ENCODE data around the gene ARPC2.

The ARPC2 gene

DNA sequence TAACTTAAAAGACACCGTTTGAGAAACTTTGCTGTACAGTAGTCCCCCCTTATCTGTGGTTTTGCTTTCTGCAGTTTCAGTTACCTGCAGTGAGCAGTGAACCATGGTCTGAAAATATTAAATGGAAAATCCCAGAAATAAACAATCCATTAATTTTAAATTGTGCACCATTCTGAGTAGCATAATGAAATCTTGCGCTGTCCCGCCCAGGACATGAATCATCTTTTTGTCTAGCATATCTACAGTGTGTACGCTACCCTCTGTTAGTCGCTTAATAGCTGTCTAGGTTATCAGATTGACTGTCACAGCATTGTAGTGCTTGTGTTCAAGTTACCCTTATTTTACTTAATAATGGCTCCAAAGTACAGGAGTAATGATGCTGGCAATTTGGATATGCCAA is 6.1 kb downstream of the ARPC2 start:
- DNase-seq (ENCODE audit: low read depth), result no peak
- TF ChIP-seq, protein P1, sequence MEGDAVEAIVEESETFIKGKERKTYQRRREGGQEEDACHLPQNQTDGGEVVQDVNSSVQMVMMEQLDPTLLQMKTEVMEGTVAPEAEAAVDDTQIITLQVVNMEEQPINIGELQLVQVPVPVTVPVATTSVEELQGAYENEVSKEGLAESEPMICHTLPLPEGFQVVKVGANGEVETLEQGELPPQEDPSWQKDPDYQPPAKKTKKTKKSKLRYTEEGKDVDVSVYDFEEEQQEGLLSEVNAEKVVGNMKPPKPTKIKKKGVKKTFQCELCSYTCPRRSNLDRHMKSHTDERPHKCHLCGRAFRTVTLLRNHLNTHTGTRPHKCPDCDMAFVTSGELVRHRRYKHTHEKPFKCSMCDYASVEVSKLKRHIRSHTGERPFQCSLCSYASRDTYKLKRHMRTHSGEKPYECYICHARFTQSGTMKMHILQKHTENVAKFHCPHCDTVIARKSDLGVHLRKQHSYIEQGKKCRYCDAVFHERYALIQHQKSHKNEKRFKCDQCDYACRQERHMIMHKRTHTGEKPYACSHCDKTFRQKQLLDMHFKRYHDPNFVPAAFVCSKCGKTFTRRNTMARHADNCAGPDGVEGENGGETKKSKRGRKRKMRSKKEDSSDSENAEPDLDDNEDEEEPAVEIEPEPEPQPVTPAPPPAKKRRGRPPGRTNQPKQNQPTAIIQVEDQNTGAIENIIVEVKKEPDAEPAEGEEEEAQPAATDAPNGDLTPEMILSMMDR (IDR thresholded peaks at IDR 0.05; ENCODE audit: control insufficient read depth, insufficient read depth, low read depth, low read length, missing control alignments), result no peak
- H3K4me3 ChIP-seq (ENCODE audit: control insufficient read depth, low read depth, low read length), result no peak overlapping the region

DNA sequence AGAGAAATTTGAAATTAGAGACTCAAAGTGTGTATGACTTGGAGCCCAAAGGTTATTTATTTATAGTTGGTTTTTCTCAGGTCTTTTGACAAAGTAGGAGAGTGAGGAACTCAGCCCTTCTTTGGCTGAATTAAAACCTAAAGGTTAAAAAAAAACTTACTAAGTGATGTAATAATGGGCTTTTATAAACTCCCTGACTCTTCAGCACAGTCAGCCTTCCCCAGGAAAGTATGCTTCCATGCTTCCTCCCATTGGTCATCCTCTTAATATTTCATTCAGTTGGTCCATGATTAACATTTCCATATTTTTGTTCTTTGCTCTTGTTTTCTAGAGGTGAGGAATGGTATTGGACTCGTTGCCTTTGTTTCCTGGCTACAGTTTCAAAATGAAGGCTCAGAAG is 7.2 kb downstream of the ARPC2 start:
- no peak overlapping the region for H3K4me3 ChIP-seq (ENCODE audit: control insufficient read depth, low read depth, low read length)
- no peak for DNase-seq (ENCODE audit: low read depth)
- TF ChIP-seq, protein P1 (IDR thresholded peaks at IDR 0.05; ENCODE audit: control insufficient read depth, insufficient read depth, low read depth, low read length, missing control alignments), result no peak

DNA sequence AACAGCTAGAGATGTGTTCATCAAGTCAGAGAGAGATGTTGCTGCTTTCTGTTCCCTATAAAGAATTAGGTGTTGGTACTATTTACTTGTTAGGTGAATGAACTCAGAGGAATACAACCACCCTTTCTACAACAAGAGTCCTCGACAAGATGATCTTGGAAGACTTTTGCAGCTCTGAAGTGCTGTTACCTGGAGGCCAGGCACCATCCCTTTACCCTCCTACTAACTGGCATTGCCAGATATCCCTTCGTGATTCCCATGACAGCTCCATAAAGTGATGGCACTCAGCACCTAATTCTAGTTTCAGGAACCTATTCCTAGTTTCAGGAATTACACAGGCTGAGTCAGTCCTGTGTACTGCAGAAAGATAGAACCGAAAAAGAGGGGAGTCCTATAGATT is 9.9 kb downstream of the ARPC2 start:
- TF ChIP-seq, protein P1 (IDR thresholded peaks at IDR 0.05; ENCODE audit: control insufficient read depth, insufficient read depth, low read depth, low read length, missing control alignments), result no peak
- no peak for DNase-seq (ENCODE audit: low read depth)

DNA sequence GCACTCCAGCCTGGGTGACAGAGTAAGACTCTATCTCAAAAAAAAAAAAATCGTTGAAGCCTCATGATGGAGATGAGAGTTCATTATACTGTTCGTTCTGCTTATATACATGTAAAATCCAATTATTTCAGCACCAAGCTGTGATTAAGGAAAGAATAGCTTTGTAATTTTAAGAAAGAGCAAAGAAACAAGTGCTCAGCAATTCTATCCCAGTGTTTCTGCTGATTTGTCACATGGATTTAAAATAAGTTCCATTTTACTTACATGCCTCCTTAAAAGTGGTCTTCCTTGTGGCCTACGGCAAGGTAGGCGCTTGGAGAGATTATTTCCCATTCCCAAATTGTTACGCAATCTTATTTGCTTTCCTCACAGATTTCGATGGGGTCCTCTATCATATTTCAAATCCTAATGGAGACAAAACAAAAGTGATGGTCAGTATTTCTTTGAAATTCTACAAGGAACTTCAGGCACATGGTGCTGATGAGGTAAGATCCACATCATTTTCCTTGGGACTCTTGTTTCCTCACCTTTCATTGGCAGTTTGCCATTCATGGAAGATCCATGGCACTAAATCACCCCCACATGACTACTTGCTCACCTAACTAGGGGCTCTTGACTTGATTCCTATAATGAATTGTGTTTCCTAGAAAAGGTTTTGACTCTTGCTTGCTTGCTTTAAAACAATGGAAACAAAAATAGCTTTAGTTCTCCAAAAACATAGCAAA is 11.5 kb downstream of the ARPC2 start:
- no peak for DNase-seq (ENCODE audit: low read depth)
- no peak overlapping the region for H3K4me3 ChIP-seq (ENCODE audit: control insufficient read depth, low read depth, low read length)
- TF ChIP-seq, protein P1 (IDR thresholded peaks at IDR 0.05; ENCODE audit: control insufficient read depth, insufficient read depth, low read depth, low read length, missing control alignments), result no peak

More for the DNA sequence above, 9.9 kb downstream of the ARPC2 start:
- H3K4me3 ChIP-seq (ENCODE audit: control insufficient read depth, low read depth, low read length), result no peak overlapping the region

DNA sequence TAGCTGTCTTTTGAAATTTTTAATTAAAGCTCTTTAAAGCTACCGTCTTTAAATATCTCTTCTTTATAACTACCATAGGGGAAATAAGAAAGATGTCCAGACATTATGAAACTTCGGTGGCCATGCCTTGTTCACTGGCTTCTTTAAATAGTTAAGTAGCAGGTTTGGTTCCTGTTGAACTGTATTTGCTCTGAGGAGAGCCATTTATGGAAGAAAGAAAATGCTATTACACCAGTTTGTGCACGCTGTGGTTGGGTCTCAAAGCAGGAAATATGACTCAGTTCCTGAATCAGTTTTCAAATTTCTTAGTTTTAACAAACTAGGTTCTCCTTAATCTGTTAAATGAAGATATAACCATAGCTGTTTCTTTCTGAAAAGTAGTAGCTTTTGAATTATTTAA is 12.2 kb downstream of the ARPC2 start:
- no peak overlapping the region for H3K4me3 ChIP-seq (ENCODE audit: control insufficient read depth, low read depth, low read length)
- DNase-seq (ENCODE audit: low read depth), result peak; percentile 61
- TF ChIP-seq, protein P1 (IDR thresholded peaks at IDR 0.05; ENCODE audit: control insufficient read depth, insufficient read depth, low read depth, low read length, missing control alignments), result no peak

DNA sequence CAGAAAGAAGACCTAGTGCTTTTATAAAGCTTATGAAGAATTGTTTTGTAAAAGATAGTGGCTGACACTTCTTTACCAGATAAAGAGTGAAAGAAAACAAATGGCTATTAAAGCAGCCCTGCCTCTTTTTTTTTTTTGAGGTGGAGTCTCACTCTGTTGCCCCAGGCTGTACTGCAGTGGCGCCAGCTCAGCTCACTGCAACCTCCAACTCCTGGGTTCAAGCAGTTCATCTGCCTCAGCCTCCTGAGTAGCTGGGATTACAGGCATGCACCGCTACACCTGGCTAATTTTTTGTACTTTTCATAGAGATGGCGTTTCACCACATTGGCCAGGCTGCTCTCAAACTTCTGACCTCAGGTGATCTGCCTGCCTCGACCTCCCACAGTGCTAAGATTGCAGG is 12.9 kb downstream of the ARPC2 start:
- DNase-seq (ENCODE audit: low read depth), result no peak
- no peak overlapping the region for H3K4me3 ChIP-seq (ENCODE audit: control insufficient read depth, low read depth, low read length)
- TF ChIP-seq, protein P1 (IDR thresholded peaks at IDR 0.05; ENCODE audit: control insufficient read depth, insufficient read depth, low read depth, low read length, missing control alignments), result no peak

All from AG09309 (cell line).